Activated CD8-positive, alpha-beta T cell treated with anti-CD3 and anti-CD28 coated beads for 36 hours (primary cell): ENCODE measurements around the gene PSORS1C1. TPM values are rescaled to one million over a fixed set of nuclear protein-coding genes. Genes with fewer than 3 reads are reported as not detected.
"Not testable (repeated sequence)": the region's sequence is repeated elsewhere in the genome, so short reads cannot be mapped to it uniquely, and the experiment has no call there.

Experiments
- ATAC-seq: fragments of 200-7000 bp; cut with Tn5 transposase; one replicate; pipeline ENCODE4 v1.10.0; 2021; ENCODE audit warnings: mild to moderate bottlenecking, moderate library complexity
- CTCF ChIA-PET: fragments of 350-600 bp; sonication (Branson Sonifier 250); formaldehyde crosslinking; loops from one replicate; lab custom pipeline; 2021; ENCODE audit warnings: antibody characterized with exemption; lab: Charles Lee
- POLR2A ChIA-PET: fragments of 350-600 bp; sonication (Branson Sonifier 250); formaldehyde crosslinking; loops from one replicate; lab custom pipeline; 2021; ENCODE audit warnings: antibody characterized with exemption; lab: Charles Lee
- DNase-seq: peaks from one replicate; pipeline ENCODE4 v3.0.0-alpha.2; 2020
- H3K27ac Mint-ChIP-seq: one replicate; pipeline ENCODE4 v1.8.0; 2021; ENCODE audit warnings: mild to moderate bottlenecking, mixed read lengths
- H3K27me3 Mint-ChIP-seq: one replicate; pipeline ENCODE4 v1.8.0; 2021; ENCODE audit warnings: mixed read lengths
- H3K36me3 Mint-ChIP-seq: one replicate; pipeline ENCODE4 v1.8.0; 2021; ENCODE audit warnings: low read depth, mixed read lengths
- H3K4me1 Mint-ChIP-seq: one replicate; pipeline ENCODE4 v1.8.0; 2021; ENCODE audit warnings: low read depth, mixed read lengths
- H3K4me3 Mint-ChIP-seq: one replicate; pipeline ENCODE4 v1.8.0; 2021; ENCODE audit warnings: mild to moderate bottlenecking, moderate library complexity, mixed read lengths
- H3K9me3 Mint-ChIP-seq: one replicate; pipeline ENCODE4 v1.8.0; 2021; ENCODE audit warnings: mixed read lengths
- intact Hi-C: fragments of 100-400 bp; cut with micrococcal nuclease; formaldehyde crosslinking; loops from one replicate; pipeline ENCODE4 v1.10.0; 2022
- total RNA-seq, 2 experiments: library from RNA; stranded (reverse); gene quantifications; one replicate each; pipeline ENCODE4 v1.2.3, GENCODE V29; 2021
- TF ChIP-seq, protein P1 (sequence below): fragments of 200-600 bp; IDR thresholded peaks from one replicate; pipeline ENCODE4 v1.8.0; 2022; ENCODE audit warnings: antibody characterized with exemption, mild to moderate bottlenecking

The PSORS1C1 gene
- total RNA-seq, 2 experiments from 2014 or later, result not detected

DNA sequence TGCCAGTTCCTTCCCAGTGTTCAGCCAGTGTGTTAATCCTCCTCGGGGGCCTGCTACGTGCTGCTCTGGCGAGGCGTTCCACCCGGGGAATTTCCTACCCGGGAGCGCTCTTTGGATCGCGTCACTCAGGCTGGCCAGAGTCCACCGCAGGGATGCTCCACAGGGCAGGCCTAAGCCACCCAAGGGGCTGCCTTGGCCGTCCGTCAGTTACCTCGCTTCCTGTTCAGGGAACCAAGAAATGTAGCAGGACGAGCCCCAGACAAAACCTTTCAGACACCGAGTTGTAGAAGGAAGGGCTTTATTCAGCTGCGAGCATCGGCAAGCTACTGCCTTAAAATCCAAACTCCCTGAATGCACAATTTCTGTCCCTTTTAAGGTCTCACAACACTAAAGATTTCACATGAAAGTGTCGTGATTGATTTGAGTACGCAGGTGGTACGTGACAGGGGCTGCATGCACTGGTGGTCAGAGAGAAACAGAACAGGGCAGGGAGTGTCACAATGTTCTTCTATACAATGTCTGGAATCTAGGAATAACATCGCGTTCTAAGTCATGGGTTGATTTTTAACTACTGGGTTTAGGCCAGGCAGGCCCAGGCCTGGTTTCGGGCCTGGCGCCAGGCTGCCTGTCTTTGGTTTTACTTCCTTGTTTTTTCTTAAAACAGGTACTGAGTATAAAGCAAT is 71.6 kb downstream of the PSORS1C1 start:
- Mint-ChIP-seq H3K9me3 (no peaks in the 10 kb centered on the region), H3K4me3 (no peak overlapping the region), H3K27me3 (no peaks in the 10 kb centered on the region), H3K4me1 (peaks cover 4% of the 10 kb centered on the region), H3K36me3 (no peaks in the 10 kb centered on the region), H3K27ac (no peak overlapping the region)
- intact Hi-C loops, result no loop called here
- CTCF ChIA-PET, result no interaction called here
- DNase-seq (no peak), ATAC-seq (no peak)
- POLR2A ChIA-PET, result no interaction called here
- TF ChIP-seq, protein P1, sequence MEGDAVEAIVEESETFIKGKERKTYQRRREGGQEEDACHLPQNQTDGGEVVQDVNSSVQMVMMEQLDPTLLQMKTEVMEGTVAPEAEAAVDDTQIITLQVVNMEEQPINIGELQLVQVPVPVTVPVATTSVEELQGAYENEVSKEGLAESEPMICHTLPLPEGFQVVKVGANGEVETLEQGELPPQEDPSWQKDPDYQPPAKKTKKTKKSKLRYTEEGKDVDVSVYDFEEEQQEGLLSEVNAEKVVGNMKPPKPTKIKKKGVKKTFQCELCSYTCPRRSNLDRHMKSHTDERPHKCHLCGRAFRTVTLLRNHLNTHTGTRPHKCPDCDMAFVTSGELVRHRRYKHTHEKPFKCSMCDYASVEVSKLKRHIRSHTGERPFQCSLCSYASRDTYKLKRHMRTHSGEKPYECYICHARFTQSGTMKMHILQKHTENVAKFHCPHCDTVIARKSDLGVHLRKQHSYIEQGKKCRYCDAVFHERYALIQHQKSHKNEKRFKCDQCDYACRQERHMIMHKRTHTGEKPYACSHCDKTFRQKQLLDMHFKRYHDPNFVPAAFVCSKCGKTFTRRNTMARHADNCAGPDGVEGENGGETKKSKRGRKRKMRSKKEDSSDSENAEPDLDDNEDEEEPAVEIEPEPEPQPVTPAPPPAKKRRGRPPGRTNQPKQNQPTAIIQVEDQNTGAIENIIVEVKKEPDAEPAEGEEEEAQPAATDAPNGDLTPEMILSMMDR, result no peak

DNA sequence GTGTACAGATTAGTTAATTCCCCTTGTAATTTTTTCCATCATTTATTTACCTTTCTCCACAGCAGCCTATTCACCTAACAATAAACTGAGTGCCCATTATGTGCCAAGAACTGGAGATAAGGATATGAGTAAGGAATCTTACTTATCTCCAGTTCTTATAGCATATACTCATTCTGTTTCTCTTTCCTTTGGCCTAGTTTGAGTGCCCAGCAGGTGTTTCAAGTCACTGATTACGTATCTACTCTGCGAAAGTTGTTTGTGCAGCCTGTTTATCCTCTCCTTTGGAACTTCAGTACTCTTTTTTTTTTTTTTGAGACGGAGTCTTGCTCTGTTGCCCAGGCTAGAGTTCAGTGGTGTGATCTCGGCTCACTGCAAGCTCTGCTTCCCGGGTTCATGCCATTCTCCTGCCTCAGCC is 73.2 kb downstream of the PSORS1C1 start:
- no peaks in the 10 kb centered on the region for H3K27me3 Mint-ChIP-seq
- no peak overlapping the region for H3K27ac Mint-ChIP-seq
- POLR2A ChIA-PET, result no interaction called here
- H3K4me1 Mint-ChIP-seq, result peaks cover 4% of the 10 kb centered on the region
- ATAC-seq (no peak), DNase-seq (no peak)
- intact Hi-C loops, result no loop called here
- CTCF ChIA-PET, result interaction anchor here (1.1 kb wide), 1 partner anchor 85 kb away, joined by 3 read pairs; no protein-coding TSS in a partner anchor
- TF ChIP-seq, protein P1, result no peak
- no peak overlapping the region for H3K4me3 Mint-ChIP-seq
- no peaks in the 10 kb centered on the region for H3K36me3 Mint-ChIP-seq
- H3K9me3 Mint-ChIP-seq, result no peaks in the 10 kb centered on the region

DNA sequence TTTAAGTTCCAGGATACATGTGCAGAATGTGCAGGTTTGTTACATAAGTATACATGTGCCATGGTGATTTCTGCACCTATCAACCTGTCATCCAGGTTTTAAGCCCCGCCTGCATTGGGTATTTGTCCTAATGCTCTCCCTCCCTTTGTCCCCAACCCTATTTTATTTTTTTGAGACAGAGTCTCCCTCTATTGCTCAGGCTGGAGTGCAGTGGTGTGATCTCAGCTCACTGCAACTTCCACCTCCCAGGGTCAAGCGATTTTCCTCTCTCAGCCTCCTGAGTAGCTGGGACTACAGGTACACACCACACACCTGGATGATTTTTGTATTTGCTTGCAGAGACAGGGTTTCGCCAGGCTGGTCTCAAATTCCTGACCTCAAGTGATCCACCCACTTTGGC is 74.6 kb downstream of the PSORS1C1 start:
- CTCF ChIA-PET, result interaction anchor here (1.1 to 2.8 kb wide), 2 partner anchors 52 to 177 kb away, joined by 3 to 9 read pairs; no protein-coding TSS in a partner anchor

More for the DNA sequence above, 74.6 kb downstream of the PSORS1C1 start:
- ATAC-seq, H3K27ac Mint-ChIP-seq, POLR2A ChIA-PET, H3K4me1 Mint-ChIP-seq, H3K36me3 Mint-ChIP-seq, DNase-seq, intact Hi-C loops, H3K27me3 Mint-ChIP-seq, H3K9me3 Mint-ChIP-seq, H3K4me3 Mint-ChIP-seq: not testable (repeated sequence)

Other genes with a start within 250 kb of the PSORS1C1 start
- gene DDR1, start 230.3 kb upstream of the PSORS1C1 start, total RNA-seq, result 10 to 100 TPM; 14.4 to 14.5 TPM
- 10 to 100 TPM; 37.1 to 41.9 TPM for gene GTF2H4, start 206.6 kb upstream of the PSORS1C1 start, total RNA-seq
- gene VARS2, start 200.6 kb upstream of the PSORS1C1 start, total RNA-seq, result 10 to 100 TPM; 83.0 to 84.0 TPM
- gene SFTA2, start 182.6 kb upstream of the PSORS1C1 start, total RNA-seq, result not detected
- not detected for gene MUCL3, start 173.8 kb upstream of the PSORS1C1 start, total RNA-seq
- not detected for gene MUC21, start 131.1 kb upstream of the PSORS1C1 start, total RNA-seq
- not detected for gene MUC22, start 104.3 kb upstream of the PSORS1C1 start, total RNA-seq
- not detected for gene C6orf15, start 2.2 kb upstream of the PSORS1C1 start, total RNA-seq
- not detected for gene CDSN, start 5.6 kb downstream of the PSORS1C1 start, total RNA-seq
- not detected for gene PSORS1C2, start 24.3 kb downstream of the PSORS1C1 start, total RNA-seq
- gene CCHCR1, start 43.0 kb downstream of the PSORS1C1 start, total RNA-seq, result 10 to 100 TPM; 39.2 to 39.8 TPM
- gene TCF19, start 43.8 kb downstream of the PSORS1C1 start, total RNA-seq, result 10 to 100 TPM; 91.9 to 92.9 TPM
- gene POU5F1, start 55.9 kb downstream of the PSORS1C1 start, total RNA-seq, result not detected
- gene HLA-C, start 157.3 kb downstream of the PSORS1C1 start, total RNA-seq, result 100 to 1,000 TPM; 833 to 860 TPM
- gene HLA-B, start 242.4 kb downstream of the PSORS1C1 start, total RNA-seq, result 1,000 to 10,000 TPM; 2,892 to 2,968 TPM